Skeletal muscle cell (primary cell): ENCODE data around the gene PXDN.

Experiments
- DNase-seq: peaks from one replicate; pipeline ENCODE4 v3.0.0-alpha.2; 2010; ENCODE audit warnings: low read depth
- H3K4me3 ChIP-seq: 2 replicates; pipeline ENCODE4 v1.5.1; 2011; ENCODE audit warnings: low read depth, mild to moderate bottlenecking, control low read depth, low read length, moderate library complexity

PXDN gene

DNA sequence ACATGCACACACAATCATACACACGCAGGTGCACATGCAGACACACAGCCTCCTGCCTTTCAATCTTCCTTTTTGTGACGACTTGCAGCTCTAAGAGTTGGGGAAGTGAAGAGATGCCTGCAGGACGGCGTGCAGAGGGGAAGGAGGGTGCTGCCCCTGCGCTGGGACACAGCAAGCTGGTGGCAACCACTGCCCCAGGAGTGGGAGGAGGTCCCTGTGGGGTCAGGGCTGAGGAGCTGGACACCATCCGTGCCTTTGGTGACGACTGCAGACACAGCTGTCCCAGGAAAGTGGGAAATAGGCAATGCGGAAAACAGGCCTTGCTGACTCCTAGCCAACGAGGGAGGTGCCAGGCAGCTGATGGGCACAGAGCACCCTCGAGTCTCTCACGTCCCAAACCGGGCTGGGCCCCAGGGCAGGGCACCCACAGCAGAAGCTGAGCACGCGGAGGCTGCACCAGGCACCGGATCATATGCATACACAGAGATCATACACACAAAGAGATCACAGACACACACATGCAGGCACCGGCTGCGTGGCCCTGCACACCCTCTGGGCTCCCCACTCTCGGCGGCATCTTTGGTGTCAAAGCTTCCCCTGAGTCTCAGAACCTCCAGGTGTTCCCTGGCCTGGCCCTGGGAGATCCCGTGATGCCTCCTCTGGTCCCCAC lies 146.1 kb downstream of the PXDN start:
- H3K4me3 ChIP-seq = no peak overlapping the region
- DNase-seq = no peak

DNA sequence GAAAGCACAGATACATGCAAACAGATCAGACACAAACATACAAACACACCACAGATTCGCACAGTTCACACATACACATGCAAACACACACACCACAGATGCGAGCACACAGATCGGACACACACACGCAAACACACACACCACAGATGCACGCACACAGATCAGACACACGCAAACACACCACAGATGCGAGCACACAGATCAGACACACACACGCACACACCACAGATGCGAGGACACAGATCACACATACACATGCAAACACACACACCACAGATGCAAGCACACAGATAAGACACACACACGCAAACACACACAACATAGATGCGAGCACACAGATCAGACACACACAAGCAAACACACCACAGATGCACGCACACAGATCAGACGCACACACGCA lies 149.0 kb downstream of the PXDN start:
- H3K4me3 ChIP-seq = no peak overlapping the region
- no peak for DNase-seq

DNA sequence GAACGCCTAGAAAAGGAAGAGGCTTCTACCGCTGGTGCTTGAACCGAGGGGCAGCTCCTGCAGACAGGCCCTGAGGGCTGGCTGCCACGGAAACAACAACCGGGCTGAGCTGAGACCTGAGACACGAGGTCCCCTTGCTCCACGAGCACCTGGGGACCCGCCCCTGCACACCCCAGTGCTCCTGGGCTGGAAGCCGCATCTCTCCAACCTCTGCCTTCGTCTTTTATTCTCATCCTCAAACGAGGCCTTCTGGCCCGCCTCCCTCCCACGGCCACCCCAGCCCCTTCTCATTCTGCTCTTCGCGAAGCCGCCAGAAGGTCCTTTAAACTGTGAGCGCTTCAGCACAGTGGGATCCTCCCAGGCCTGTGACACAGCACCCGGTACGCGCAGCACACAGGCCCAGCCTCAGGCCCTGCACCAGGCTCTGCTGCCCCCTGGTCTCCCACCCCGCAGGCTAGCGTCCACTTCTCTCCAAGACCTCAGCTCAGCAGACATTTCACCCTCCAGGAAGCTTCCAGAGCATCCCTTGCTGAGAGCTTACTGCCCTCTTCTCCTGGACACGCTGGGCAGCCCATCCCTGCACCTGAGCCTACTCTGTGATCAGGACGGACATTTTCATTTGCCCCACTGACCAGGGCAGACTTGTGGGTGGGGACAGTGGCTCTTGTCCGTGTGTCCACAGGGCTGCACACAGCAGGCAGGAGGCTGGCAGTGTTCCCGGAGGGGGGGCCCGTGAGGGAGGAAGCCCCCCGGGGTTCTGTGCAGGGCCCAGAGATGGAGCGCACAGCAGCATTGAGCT lies 149.7 kb downstream of the PXDN start:
- DNase-seq = no peak
- H3K4me3 ChIP-seq = no peak overlapping the region

DNA sequence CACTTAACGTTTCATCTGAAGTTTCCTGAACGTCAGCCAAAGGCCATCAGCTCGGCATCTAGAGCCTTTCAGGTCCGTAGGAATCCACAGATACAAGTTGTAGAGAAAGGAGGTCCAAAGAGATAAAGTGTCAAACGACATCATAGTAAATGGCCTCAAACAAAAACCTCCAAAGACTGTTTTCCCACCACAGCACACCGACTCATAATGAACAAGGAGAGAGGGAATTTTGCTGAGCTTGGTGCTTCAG lies 150.3 kb downstream of the PXDN start:
- no peak for DNase-seq
- no peak overlapping the region for H3K4me3 ChIP-seq

DNA sequence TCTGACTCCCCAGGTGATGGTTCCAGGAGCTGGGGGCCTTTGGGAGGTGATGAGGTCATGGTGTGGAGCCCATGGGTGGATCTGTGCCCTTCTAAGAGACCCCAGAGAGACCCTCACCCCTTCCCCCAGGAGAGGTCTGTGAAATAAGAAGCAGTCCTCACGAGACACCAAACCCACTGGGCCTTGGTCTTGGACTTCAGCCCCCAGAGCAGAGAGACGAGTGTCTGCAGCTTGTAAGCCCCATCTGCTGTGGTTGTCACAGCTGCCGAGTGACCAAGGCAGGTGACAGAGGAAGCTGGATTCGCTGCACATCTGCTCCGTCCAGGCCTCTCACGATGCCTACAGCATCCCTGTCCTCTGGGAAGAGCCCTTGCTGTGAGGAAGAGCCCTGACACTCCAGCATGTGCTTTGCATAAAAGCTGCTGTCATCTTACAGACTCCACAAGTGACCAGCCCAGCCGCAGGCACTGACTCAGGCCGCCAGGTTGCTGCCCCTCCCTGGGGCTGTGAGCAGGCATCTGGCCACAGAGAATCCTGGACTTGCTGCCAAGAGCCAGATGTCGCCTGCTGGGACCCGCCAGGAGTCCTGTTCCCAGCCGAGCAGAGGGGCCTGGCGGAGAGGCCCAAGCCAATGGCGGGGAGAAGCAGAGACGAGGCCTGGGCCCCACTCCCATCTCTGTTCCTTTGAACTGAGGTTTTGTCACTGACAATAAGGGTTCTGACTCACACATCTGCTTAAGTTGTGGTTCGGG lies 150.8 kb downstream of the PXDN start:
- DNase-seq = peak; percentile 58
- no peak overlapping the region for H3K4me3 ChIP-seq

DNA sequence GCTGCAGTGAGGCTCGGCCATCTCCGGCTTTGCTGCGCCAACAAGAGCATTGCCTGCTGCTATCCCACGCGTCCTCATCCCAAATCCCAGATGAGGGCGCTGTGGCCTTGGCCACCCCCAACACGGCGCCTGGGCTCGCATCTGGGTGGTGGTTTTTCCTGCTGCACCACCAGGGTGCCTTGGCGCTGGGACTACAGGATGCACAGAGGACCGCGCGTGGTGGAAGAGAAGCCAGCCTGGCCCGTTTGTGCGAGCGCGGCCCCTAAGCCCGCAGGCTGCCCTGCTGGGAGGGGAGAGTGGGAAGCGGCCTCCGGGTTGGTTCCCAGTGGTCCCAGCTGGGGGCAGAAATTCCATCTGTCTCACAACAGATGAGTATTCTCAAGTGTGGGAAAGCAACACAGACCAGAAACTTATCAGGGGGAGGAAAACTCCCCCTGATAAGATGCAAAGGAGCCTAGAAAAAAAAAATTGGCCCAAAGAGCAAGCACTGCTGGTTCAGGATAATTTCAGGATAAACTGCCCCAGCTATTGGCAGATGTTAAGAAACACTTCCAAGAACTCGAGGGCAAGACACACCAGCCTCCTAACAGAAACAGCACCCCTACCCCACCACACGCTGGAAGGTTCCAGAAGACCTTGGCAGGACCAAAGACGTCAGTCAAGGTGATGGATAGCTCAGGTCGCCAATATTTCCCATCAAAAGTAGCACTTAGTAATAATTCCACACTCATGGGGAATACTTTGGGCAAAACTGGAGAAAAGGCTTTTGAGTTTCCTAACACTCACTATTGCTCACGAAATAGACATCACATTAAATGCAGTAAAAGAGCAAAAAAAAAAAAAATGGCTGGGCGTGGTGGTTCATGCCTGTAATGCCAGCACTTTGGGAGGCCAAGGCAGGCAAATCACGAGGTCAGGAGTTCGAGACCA lies 152.1 kb downstream of the PXDN start:
- DNase-seq = peak; percentile 56
- no peak overlapping the region for H3K4me3 ChIP-seq

DNA sequence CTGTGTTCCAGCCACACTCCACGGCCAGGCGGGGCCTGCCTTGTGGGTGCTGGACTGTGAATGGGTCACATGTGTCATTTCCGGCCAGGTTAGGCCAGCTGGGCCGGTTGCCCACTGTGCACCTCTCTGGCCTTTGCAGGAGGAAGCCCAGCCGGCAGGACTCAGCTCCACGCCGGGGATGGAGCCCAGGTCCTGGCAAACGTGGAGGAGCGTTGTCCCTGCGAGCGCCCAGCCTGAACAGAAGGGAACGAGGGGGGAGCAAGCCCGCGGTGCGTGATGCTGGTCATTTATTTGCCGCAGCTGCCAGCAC lies 152.9 kb downstream of the PXDN start:
- no peak overlapping the region for H3K4me3 ChIP-seq
- DNase-seq = no peak

DNA sequence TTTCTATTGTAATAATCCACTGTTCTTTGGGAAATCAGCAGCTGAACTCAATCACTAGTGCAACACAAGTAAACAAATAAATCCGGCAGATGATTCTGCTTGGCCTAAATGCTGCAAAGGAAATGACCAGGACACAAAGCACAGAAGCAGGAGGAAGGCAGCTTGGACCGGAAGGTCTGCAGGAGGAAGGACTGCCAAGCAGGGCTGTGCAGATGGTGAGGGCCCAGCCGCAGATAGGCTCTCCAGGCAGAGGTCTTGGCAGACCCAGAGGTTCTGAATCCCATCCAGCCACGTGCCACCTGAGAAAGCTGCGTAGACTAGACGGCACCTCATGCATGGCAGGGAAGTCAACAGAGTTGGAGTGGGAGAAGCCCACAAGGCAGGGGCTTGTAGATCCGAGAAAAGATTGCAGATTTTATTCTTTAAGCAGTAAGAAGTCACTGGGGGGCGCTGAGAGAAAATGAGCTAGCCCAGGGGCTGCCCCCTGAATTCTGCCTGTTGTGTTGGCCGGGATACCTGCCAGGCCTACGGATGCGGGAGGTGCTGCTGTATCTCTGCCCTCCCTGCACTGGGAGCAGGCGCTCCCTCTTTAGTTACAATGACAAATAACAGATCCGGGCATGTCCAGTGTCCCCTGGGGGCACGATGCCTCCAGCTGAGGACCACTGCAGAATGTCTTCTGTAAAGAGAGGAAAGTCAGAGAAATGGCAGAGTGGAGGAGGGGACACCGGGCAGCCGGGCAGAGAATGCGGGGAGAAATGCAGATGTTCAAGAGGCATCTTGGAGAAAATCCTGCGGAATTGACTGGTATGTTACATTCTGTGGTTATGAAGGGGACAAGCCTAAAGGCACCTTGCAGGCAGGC lies 153.5 kb downstream of the PXDN start:
- DNase-seq = no peak
- H3K4me3 ChIP-seq = no peak overlapping the region

DNA sequence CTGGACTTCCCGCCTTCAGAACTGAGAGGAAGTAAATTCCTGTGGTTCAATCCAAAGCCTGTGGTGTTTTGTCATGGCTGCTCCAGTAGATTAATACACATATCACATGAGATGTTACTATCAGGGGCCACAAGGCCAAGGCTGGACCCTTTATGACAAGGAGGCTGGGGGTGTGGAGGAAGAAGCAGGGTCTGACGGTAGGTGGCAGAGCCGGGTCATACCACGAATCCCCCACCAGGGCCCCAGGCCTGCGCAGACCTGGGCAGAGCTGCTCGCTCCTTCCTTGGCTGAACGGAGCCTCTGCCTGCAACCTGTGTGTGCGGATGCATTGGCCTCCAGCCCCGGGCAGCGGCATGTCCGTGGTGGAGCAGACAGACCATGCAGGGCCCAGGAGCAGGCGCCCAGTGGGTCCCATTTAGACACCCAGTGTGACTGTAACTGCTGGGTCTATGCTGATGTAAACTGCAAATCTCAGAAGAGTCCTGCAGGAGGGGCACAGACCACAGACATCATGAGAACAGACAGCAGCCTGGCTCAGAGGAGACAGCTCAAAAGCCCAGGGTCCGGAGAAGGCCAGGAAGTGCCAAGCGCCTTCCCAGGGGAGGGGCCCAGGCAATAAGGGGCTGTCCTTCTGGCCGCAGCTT lies 155.2 kb downstream of the PXDN start:
- no peak for DNase-seq

DNA sequence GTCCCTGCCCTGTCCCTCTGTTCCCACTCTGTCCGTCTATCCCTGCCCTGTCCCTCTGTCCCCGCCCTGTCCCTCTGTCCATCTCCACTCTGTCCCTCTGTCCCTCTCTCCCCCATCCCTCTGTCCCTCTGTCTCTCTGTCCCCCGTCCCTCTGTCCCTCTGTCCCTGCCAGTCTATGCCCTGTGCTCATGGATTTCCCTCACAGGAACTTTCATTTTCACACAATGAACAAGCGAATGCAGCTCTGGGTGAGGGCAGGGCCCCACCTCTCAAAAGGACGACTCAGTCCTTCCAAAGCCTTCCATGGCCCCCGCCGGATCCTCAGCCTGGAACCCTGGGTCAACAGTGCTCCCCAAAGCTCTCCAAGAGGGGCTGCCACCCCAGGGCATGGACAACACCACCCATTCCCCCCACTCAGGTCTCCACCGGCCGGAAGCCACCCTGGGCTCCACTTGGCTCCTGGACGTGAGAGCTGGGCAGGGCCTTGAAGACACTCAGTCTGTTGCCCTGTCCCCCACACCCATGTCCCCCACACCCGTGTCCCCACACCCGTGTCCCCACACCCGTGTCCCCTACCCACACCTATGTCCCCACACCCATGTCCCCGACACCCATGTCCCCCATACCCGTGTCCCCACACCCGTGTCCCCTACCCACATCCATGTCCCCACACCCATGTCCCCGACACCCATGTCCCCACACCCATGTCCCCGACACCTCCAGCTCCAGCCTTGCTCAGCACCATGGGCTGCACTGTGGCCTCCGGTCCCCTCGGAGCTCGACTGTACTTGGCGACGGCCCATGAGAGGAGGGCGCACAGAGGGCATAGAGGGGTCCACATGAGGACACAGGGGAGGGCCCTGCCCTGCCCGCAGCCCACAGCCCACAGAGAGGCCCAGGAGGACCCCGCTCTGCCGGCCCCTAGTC lies 156.0 kb downstream of the PXDN start:
- H3K4me3 ChIP-seq = no peak overlapping the region
- no peak for DNase-seq

More for the DNA sequence above, 155.2 kb downstream of the PXDN start:
- no peak overlapping the region for H3K4me3 ChIP-seq

DNA sequence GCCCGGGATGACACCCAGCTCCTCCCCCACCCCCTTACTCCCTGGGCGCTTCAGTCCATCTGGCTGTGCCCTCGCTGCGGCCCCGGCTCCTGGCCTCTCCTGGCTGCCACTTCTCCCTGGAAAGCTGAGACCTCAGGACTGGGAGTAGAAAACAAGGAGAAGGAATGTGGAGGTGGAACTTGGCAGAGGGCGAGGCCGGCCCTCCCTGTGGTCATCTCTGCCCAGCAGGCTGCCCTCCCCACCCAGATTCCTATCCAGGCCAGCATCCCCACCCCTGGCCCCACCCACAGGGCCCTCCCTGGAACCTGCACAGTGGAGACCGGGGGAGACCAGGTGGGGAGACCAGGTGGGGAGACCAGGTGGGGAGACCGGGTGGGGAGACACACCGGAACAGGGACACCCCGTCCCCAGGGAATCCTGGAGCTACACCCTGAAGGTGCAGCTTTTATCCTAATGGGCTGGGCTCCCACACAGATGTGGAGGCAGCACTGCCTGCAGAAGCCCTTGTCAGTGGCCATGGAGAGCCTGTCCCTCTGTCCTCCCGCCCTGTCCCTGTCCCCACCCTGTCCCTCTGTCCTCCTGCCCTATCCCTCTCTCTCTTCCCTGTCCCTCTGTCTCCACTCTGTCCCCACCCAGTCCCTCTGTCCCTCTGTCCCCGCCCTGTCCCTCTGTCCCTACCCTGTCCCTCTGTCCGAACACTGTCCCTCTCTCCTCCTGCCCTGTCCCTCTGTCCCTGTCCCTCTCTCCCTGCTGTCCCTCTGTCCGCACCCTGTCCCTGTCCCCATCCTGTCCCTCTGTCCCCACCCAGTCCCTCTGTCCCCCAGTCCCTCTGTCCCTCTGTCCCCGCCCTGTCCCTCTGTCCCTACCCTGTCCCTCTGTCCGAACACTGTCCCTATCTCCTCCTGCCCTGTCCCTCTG lies 157.1 kb downstream of the PXDN start:
- H3K4me3 ChIP-seq = no peak overlapping the region
- no peak for DNase-seq

DNA sequence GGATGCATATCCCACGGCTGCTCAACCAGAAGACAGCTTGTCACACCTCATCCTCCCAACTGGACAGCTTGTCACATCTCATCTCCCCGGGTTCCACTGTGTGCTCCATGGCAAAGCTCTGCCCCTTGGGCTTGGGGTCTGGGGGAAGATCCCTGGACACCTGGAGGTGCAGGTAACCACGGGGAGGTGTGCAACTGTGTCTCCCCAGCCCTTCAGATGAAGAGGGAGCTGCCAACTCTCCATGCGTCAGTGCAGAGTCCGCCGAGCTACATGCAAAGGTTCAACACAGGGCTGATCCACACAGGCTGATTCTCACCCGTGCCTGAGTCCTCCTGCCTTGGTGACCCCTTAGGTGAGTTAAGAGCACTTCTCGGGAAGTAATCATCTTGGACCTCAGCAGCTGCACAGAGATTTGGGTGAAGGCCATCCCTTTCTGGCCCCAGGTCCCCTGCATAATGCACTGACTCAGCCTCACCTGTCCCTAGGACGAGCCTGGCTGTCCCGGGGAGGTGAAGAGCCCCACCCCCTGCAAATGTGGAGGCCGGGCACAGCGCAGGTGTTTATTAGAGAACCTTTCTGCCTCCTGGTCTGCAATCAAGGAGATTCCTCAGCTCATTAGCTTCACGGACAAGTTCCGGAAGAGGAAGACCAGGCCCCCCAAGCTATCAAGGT lies 157.9 kb downstream of the PXDN start:
- no peak for DNase-seq
- H3K4me3 ChIP-seq = no peak overlapping the region

DNA sequence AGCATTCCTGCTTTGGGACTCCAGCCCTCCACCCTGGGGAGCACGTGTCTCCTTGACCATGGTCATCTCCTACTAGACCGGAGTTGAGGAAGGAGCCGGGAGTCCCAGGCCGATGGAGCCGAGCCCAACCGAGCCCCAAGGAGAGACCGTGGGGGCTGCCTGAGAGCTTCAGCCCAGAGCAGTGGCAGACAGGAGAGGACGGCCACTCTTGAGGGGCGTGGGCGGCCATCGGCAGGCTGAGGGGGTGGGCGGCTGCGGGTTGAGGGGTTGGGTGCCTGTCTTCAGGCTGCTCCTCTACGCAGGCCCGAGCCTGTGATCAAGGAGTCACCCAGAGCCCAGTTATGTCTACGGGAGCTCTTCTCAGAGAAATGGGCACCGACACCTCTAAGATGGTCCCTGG lies 158.7 kb downstream of the PXDN start:
- no peak for DNase-seq
- no peak overlapping the region for H3K4me3 ChIP-seq

DNA sequence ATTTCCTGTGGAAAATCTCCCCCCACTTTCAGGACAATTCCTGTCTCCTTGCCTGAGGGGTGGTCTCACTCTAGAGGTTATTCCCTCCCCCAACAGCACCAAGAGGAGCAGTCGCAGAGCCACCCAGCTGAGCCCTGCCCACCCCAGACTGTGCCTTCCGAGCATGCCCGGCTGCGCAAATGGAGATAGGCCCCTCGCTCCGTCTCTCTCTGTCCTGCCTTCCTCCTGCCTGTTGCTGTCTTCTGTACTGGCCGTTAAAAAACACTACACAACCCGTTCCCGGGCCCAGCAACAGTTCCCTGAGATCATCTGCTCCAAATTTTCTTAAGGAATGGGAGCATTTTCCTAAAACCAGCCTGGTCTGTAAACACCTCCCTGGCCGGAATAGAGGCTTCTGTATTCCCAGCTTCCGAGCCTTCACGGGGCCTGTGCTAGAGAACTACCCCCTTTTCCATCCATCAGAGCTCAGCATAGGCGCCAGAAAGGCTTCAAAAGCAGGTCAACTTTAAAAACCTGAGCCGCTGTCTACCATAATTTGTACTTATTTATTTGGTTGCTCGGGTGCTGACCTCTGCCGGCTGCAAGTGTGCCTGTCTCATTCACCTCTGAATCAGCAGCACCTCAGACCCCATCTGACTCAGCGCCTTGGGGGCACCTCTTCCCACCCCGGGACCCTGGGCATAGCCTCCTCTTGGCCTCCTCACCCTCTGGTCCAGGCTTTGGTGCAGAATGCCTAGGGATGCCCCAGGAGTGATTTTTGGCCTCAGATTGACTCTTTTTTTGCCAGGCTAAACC lies 159.4 kb downstream of the PXDN start:
- H3K4me3 ChIP-seq = no peak overlapping the region
- no peak for DNase-seq

DNA sequence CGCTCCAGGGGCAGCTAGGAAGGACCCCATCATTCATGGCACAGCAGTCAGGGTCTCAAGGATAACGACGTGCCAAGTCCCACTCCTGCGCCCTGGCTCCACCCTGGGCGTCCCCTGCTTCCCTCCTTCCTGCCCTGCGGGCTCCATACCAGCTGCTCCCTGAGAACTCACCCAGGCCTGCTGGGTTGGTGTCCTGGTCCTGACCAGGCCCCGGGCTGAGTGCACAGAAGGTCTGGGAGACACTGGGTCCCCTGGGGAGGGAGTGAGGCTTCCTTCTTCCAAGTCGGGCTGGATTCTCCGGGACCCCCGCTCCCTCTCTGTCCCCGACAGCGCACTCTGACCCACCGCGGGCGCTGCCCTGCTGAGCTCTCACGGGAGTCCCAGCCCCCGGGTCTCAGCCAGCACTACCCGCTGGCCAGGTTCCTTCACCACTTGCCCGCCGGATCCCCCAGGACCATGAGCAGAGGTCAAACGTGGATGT lies 160.2 kb downstream of the PXDN start:
- no peak for DNase-seq
- no peak overlapping the region for H3K4me3 ChIP-seq
